Forelimb muscle (tissue), 1 donor: Measurements from ENCODE around the gene PODXL. TPM values are rescaled to one million over a fixed set of nuclear protein-coding genes. Genes with fewer than 3 reads are reported as not detected.

Experiments used
- DNase-seq: peaks from one replicate; pipeline ENCODE4 v3.0.0-alpha.2; 2013; ENCODE audit warnings: low read depth
- polyA plus RNA-seq: library from polyadenylated mRNA; unstranded; fragments of 120-200 nt; gene quantifications from one replicate; pipeline ENCODE4 v1.2.1, GENCODE V29; 2013; ENCODE audit not compliant: insufficient read length

Gene PODXL
- polyA plus RNA-seq, 1 donor = 75.3 TPM

GRCh38 chr7:131564640-131565039 is 8.2 kb upstream of the PODXL start:
- DNase-seq = no peak

GRCh38 chr7:131563918-131564317 is 7.5 kb upstream of the PODXL start:
- no peak for DNase-seq

GRCh38 chr7:131562941-131563340 is 6.5 kb upstream of the PODXL start:
- DNase-seq = no peak

- DNase-seq = no peak
Observed at GRCh38 chr7:131560061-131560460, 3.6 kb upstream of the PODXL start.

- no peak for DNase-seq
Observed at GRCh38 chr7:131557652-131558385, 1.4 kb upstream of the PODXL start.

- DNase-seq = no peak
Observed at GRCh38 chr7:131556909-131557651, 652 bp upstream of the PODXL start.

- DNase-seq = no peak
Observed at GRCh38 chr7:131555552-131556052, 826 bp downstream of the PODXL start.

- DNase-seq = no peak
Observed at GRCh38 chr7:131554880-131555516, 1.4 kb downstream of the PODXL start.

GRCh38 chr7:131553931-131554330 is 2.5 kb downstream of the PODXL start:
- DNase-seq = no peak

- DNase-seq = no peak
Observed at GRCh38 chr7:131552053-131552452, 4.4 kb downstream of the PODXL start.

- DNase-seq = no peak
Observed at GRCh38 chr7:131550846-131551245, 5.6 kb downstream of the PODXL start.

GRCh38 chr7:131548371-131548770 is 8.1 kb downstream of the PODXL start:
- no peak for DNase-seq

- no peak for DNase-seq
Observed at GRCh38 chr7:131547589-131547988, 8.8 kb downstream of the PODXL start.

GRCh38 chr7:131546583-131547141 is 9.8 kb downstream of the PODXL start:
- no peak for DNase-seq

GRCh38 chr7:131546126-131546525 is 10.3 kb downstream of the PODXL start:
- no peak for DNase-seq

GRCh38 chr7:131544449-131545301 is 11.8 kb downstream of the PODXL start:
- DNase-seq = no peak

- no peak for DNase-seq
Observed at GRCh38 chr7:131544021-131544420, 12.4 kb downstream of the PODXL start.

GRCh38 chr7:131543298-131543697 is 13.1 kb downstream of the PODXL start:
- no peak for DNase-seq

GRCh38 chr7:131540491-131541162 is 15.8 kb downstream of the PODXL start:
- no peak for DNase-seq

- DNase-seq = no peak
Observed at GRCh38 chr7:131538813-131539179, 17.6 kb downstream of the PODXL start.
